Posterior vena cava (tissue), 2 donors: ENCODE measurements around the gene GBGT1. TPM values are rescaled to one million over a fixed set of nuclear protein-coding genes. Genes with fewer than 3 reads are reported as not detected.

ENCODE experiments used
- DNase-seq: peaks from one replicate; pipeline ENCODE4 v3.0.0-alpha.2; 2020; ENCODE audit warnings: low spot score
- intact Hi-C, 2 donors: fragments of 100-400 bp; cut with DNase I; formaldehyde crosslinking; loops; one replicate each; pipeline versions ENCODE4 v1.14.1 to v1.14.2; 2022 to 2023
- total RNA-seq, 2 donors: library from RNA; stranded (reverse); fragmentation: NEBNext Ultra II Directional; extraction: Animal tissue kit (Norgen Biotek cat#: 25700); gene quantifications; one replicate each; pipeline ENCODE4 v1.2.1, GENCODE V29; 2021
- donor health status: DM: yes; HTN: yes; CAD: no.
- donor health status: DM: yes; HTN: yes; CAD: no.

Gene GBGT1
- total RNA-seq, 2 donors from 2014 or later: 14.2 to 19.9 TPM

GRCh38 chr9:133149130-133150015 lies 14.3 kb downstream of the GBGT1 start:
- peak; percentile 97 for DNase-seq
- intact Hi-C loops: loop anchor here (5.0 to 10.0 kb wide), 2 partner anchors 47 to 105 kb away; no protein-coding TSS in a partner anchor

GRCh38 chr9:133148199-133149129 lies 15.2 kb downstream of the GBGT1 start:
- peak; percentile 91 for DNase-seq
- intact Hi-C loops: loop anchor here (1.0 to 10.0 kb wide), 3 partner anchors 29 to 104 kb away; no protein-coding TSS in a partner anchor

GRCh38 chr9:133147412-133148198 lies 16.1 kb downstream of the GBGT1 start:
- intact Hi-C loops: loop anchor here (1.0 to 10.0 kb wide), 4 partner anchors 28 to 103 kb away; no protein-coding TSS in a partner anchor
- DNase-seq: peak; percentile 92

GRCh38 chr9:133146746-133147411 lies 16.8 kb downstream of the GBGT1 start:
- intact Hi-C loops: loop anchor here (2.0 to 10.0 kb wide), 3 partner anchors 44 to 102 kb away; no protein-coding TSS in a partner anchor
- DNase-seq: peak; percentile 73

- intact Hi-C loops: loop anchor here (5.0 to 10.0 kb wide), 2 partner anchors 43 to 100 kb away; no protein-coding TSS in a partner anchor
- DNase-seq: no peak
These were observed 18.5 kb downstream of the GBGT1 start for GRCh38 chr9:133144904-133145851.

- intact Hi-C loops: loop anchor here in 1 of 2 donors (10.0 kb wide), 1 partner anchor 100 kb away; no protein-coding TSS in a partner anchor
- peak; percentile 95 for DNase-seq
These were observed 19.4 kb downstream of the GBGT1 start for GRCh38 chr9:133144142-133144903.

- DNase-seq: no peak
These were observed 20.0 kb downstream of the GBGT1 start for GRCh38 chr9:133143639-133144141.

GRCh38 chr9:133142684-133143622 lies 20.8 kb downstream of the GBGT1 start:
- DNase-seq: no peak
- intact Hi-C loops: loop anchor here (1.0 to 10.0 kb wide), 2 partner anchors 27 to 98 kb away; no protein-coding TSS in a partner anchor

More at GRCh38 chr9:133143639-133144141, 20.0 kb downstream of the GBGT1 start:
- intact Hi-C loops: loop anchor here (1.0 to 10.0 kb wide), 2 partner anchors 27 to 99 kb away; no protein-coding TSS in a partner anchor

GRCh38 chr9:133141833-133142595 lies 21.7 kb downstream of the GBGT1 start:
- DNase-seq: peak; percentile 86
- intact Hi-C loops: loop anchor here in 1 of 2 donors (10.0 kb wide), 1 partner anchor 97 kb away; no protein-coding TSS in a partner anchor

GRCh38 chr9:133140606-133141005 lies 23.1 kb downstream of the GBGT1 start:
- intact Hi-C loops: loop anchor here in 1 of 2 donors (10.0 kb wide), 1 partner anchor 96 kb away; no protein-coding TSS in a partner anchor
- no peak for DNase-seq

- intact Hi-C loops: loop anchor here in 1 of 2 donors (10.0 kb wide), 1 partner anchor 95 kb away; no protein-coding TSS in a partner anchor
- no peak for DNase-seq
These were observed 23.6 kb downstream of the GBGT1 start for GRCh38 chr9:133140174-133140505.

GRCh38 chr9:133139246-133140173 lies 24.2 kb downstream of the GBGT1 start:
- no peak for DNase-seq
- intact Hi-C loops: loop anchor here in 1 of 2 donors (10.0 kb wide), 1 partner anchor 95 kb away; no protein-coding TSS in a partner anchor
